Measurements from ENCODE around the gene LRRN2. TPM values are rescaled to one million over a fixed set of nuclear protein-coding genes. Genes with fewer than 3 reads are reported as not detected.

Gene LRRN2
- total and polyA plus RNA-seq, 2 donors (not counting 3 experiments of a cell fraction or from before 2014, with no cell fraction given): not detected

GRCh38 chr1:204673209-204673608 is 12.3 kb downstream of the LRRN2 start:
- H3K4me2 ChIP-seq (ENCODE audit: insufficient read depth, low read length): no peak overlapping the region
- no peak overlapping the region for H3K9ac ChIP-seq (replicated peaks; ENCODE audit: extremely low read depth, insufficient read depth, low read length)
- no peaks in the 10 kb centered on the region for H3K4me1 ChIP-seq (ENCODE audit: control insufficient read depth, extremely low read depth, insufficient read depth, low read length)
- H3K9me1 ChIP-seq (replicated peaks; ENCODE audit: control insufficient read depth, extremely low read depth, insufficient read depth, low read length): no peaks in the 10 kb centered on the region
- intact Hi-C loops (cut with micrococcal nuclease) (no loop called here), dilution Hi-C loops (cut with MboI; ENCODE audit: extremely low pct_ligation_motif_present, low sequenced_read_pairs) (no loop called here)
- no peak for TF ChIP-seq EZH2 (IDR thresholded peaks at IDR 0.05; ENCODE audit: borderline replicate concordance, low read depth, low read length, severe bottlenecking)
- no peak for TF ChIP-seq FOS (IDR thresholded peaks at IDR 0.05; ENCODE audit: borderline replicate concordance, insufficient read depth, low read length)
- no peak for TF ChIP-seq GATA2 (IDR thresholded peaks at IDR 0.05; ENCODE audit: insufficient read depth, insufficient read length, low read depth, low read length)
- no peak for TF ChIP-seq MYC (IDR thresholded peaks at IDR 0.05; ENCODE audit: low read depth, low read length)
- no peak for TF ChIP-seq POLR2A (IDR thresholded peaks at IDR 0.05; ENCODE audit: low read depth, low read length)
- TF ChIP-seq, protein P1, sequence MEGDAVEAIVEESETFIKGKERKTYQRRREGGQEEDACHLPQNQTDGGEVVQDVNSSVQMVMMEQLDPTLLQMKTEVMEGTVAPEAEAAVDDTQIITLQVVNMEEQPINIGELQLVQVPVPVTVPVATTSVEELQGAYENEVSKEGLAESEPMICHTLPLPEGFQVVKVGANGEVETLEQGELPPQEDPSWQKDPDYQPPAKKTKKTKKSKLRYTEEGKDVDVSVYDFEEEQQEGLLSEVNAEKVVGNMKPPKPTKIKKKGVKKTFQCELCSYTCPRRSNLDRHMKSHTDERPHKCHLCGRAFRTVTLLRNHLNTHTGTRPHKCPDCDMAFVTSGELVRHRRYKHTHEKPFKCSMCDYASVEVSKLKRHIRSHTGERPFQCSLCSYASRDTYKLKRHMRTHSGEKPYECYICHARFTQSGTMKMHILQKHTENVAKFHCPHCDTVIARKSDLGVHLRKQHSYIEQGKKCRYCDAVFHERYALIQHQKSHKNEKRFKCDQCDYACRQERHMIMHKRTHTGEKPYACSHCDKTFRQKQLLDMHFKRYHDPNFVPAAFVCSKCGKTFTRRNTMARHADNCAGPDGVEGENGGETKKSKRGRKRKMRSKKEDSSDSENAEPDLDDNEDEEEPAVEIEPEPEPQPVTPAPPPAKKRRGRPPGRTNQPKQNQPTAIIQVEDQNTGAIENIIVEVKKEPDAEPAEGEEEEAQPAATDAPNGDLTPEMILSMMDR (IDR thresholded peaks at IDR 0.05; ENCODE audit: extremely low read depth in 1 of 2, insufficient read depth in 1 of 2, low read depth in 1 of 2, low read length in 2 of 2): no peak
- TF ChIP-seq, protein P2, sequence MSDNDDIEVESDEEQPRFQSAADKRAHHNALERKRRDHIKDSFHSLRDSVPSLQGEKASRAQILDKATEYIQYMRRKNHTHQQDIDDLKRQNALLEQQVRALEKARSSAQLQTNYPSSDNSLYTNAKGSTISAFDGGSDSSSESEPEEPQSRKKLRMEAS (IDR thresholded peaks at IDR 0.05; ENCODE audit: insufficient read depth, insufficient read length): no peak
- TF ChIP-seq POLR2AphosphoS5 (IDR thresholded peaks at IDR 0.05; ENCODE audit: insufficient read depth, low read depth, low read length): no peak
- no peak for TF ChIP-seq JUN (IDR thresholded peaks at IDR 0.05; ENCODE audit: borderline replicate concordance, insufficient read depth, insufficient read length, low read depth)
- FAIRE-seq: no peak
- H3K27ac ChIP-seq (ENCODE audit: insufficient read depth, low read depth, low read length): no peak overlapping the region
- peaks cover 2 to 7% of the 10 kb centered on the region in 2 experiments for H3K27me3 ChIP-seq (ENCODE audit: control insufficient read depth in 2 of 2, insufficient read depth in 2 of 2, low read length in 2 of 2)
- no peak for DNase-seq (ENCODE audit: low read depth, low spot score)
- no TSS peak for BruUV-seq (replicated peaks)
- H3K4me3 ChIP-seq (replicated peaks in 1 of 3; ENCODE audit: insufficient read depth in 1 of 3, low read depth in 1 of 3, low read length in 3 of 3): no peak overlapping the region
- no peaks in the 10 kb centered on the region for H4K20me1 ChIP-seq (replicated peaks; ENCODE audit: control insufficient read depth, extremely low read depth, insufficient read depth, low read length)
- H2AFZ ChIP-seq (ENCODE audit: low read depth, low read length): no peak overlapping the region
- ChIA-PET POLR2A (no interaction called here), CTCF (no interaction called here)
- H3K9me3 ChIP-seq (replicated peaks; ENCODE audit: control insufficient read depth, insufficient read depth, low read length): no peaks in the 10 kb centered on the region
- no peaks in the 10 kb centered on the region for H3K36me3 ChIP-seq (ENCODE audit: control insufficient read depth in 2 of 2, extremely low read depth in 1 of 2, insufficient read depth in 2 of 2, low read length in 2 of 2)
- no peaks in the 10 kb centered on the region for H3K79me2 ChIP-seq (ENCODE audit: control insufficient read depth, insufficient read depth, low read length)
